SK-N-SH (cell line): ENCODE data around the gene SKIC8. TPM values are rescaled to one million over a fixed set of nuclear protein-coding genes. Genes with fewer than 3 reads are reported as not detected.

Experiments
- CTCF ChIA-PET: fragments of 300-600, 350-600 bp; formaldehyde crosslinking; extraction: SDS; loops from one replicate; lab custom pipeline; 2021; lab: Yijun Ruan, JAX
- POLR2A ChIA-PET: fragments of 350-600 bp; sonication (Branson Sonifier 250); formaldehyde crosslinking; extraction: SDS; loops from one replicate; lab custom pipeline; 2020; ENCODE audit warnings: antibody characterized with exemption, inconsistent platforms; lab: Yijun Ruan, JAX
- DNase-seq: peaks from one replicate; pipeline ENCODE4 v3.0.0; 2012
- H2AFZ ChIP-seq: fragments of 200-600 bp; sonication (generic); 2 replicates; pipeline ENCODE4 v1.8.1; 2016; ENCODE audit warnings: antibody characterized with exemption, mild to moderate bottlenecking, low read depth
- H3F3A ChIP-seq: fragments of 200-600 bp; sonication (generic); replicated peaks from 2 replicates; pipeline ENCODE3; 2016; ENCODE audit warnings: antibody characterized with exemption, mild to moderate bottlenecking; ENCODE audit not compliant: insufficient read depth
- H3K27ac ChIP-seq, 2 experiments: fragments of 200-500 bp in 1 of 2; fragments of 200-600 bp in 1 of 2; sonication (Bioruptor generic) in 1 of 2; sonication (generic), shearing (Covaris generic) in 1 of 2; 2 replicates each; pipeline versions ENCODE4 v1.5.1 to v1.6.1; 2014 to 2016; ENCODE audit warnings: low read depth in 2 of 2, inconsistent platforms in 1 of 2, low read length in 1 of 2, mild to moderate bottlenecking in 1 of 2, mixed read lengths in 1 of 2
- H3K27me3 ChIP-seq: fragments of 200-600 bp; sonication (generic), shearing (Covaris generic); 2 replicates; pipeline ENCODE4 v1.6.1; 2016; ENCODE audit warnings: mixed run types; ENCODE audit not compliant: insufficient read depth
- H3K36me3 ChIP-seq, 2 experiments: fragments of 200-500 bp in 1 of 2; fragments of 200-600 bp in 1 of 2; sonication (Bioruptor generic) in 1 of 2; sonication (generic) in 1 of 2; replicated peaks in 1 of 2; 2 replicates each; pipeline versions ENCODE3 to v1.5.1; 2014 to 2016; ENCODE audit warnings: low read length in 1 of 2, mild to moderate bottlenecking in 1 of 2; ENCODE audit not compliant: insufficient read depth in 2 of 2, control insufficient read depth in 1 of 2
- H3K4me1 ChIP-seq, 2 experiments: fragments of 200-500 bp in 1 of 2; fragments of 200-600 bp in 1 of 2; sonication (Bioruptor generic) in 1 of 2; sonication (generic), shearing (Covaris generic) in 1 of 2; 2 replicates each; pipeline versions ENCODE4 v1.5.1 to v1.6.1; 2014 to 2016; ENCODE audit warnings: low read depth in 1 of 2, low read length in 1 of 2, mixed run types in 1 of 2; ENCODE audit not compliant: insufficient read depth in 2 of 2, control insufficient read depth in 1 of 2
- H3K4me2 ChIP-seq: fragments of 200-600 bp; sonication (generic), shearing (Covaris generic); 2 replicates; pipeline ENCODE4 v1.6.1; 2017; ENCODE audit warnings: mixed run types
- H3K4me3 ChIP-seq, 2 experiments: fragments of 200-500 bp in 1 of 2; fragments of 200-600 bp in 1 of 2; sonication (Bioruptor generic) in 1 of 2; sonication (generic), shearing (Covaris generic) in 1 of 2; 2 replicates each; pipeline versions ENCODE4 v1.5.1 to v1.8.1; 2014 to 2016; ENCODE audit warnings: low read depth in 2 of 2, inconsistent platforms in 1 of 2, low read length in 1 of 2, mild to moderate bottlenecking in 1 of 2, mixed read lengths in 1 of 2, moderate library complexity in 1 of 2
- H3K79me2 ChIP-seq: fragments of 200-600 bp; sonication (generic); 2 replicates; pipeline ENCODE4 v1.8.1; 2017; ENCODE audit warnings: mild to moderate bottlenecking; ENCODE audit not compliant: insufficient read depth
- H3K9ac ChIP-seq: fragments of 200-600 bp; sonication (generic); 2 replicates; pipeline ENCODE4 v1.6.1; 2017; ENCODE audit warnings: mixed run types
- H3K9me2 ChIP-seq: fragments of 200-600 bp; sonication (generic); 2 replicates; pipeline ENCODE4 v1.6.1; 2017; ENCODE audit warnings: mixed run types
- H3K9me3 ChIP-seq: fragments of 200-600 bp; sonication (generic); 2 replicates; pipeline ENCODE4 v1.6.1; 2017; ENCODE audit warnings: mixed run types, mild to moderate bottlenecking, moderate library complexity
- H4K20me1 ChIP-seq: fragments of 200-600 bp; sonication (generic); 2 replicates; pipeline ENCODE4 v1.6.1; 2017; ENCODE audit warnings: mild to moderate bottlenecking, mixed run types; ENCODE audit not compliant: insufficient read depth
- EP300 ChIP-seq, 2 experiments: IDR thresholded peaks; 2 replicates each; pipeline versions ENCODE4 v1.4.0 to v1.6.1; 2012; ENCODE audit warnings: borderline replicate concordance in 1 of 2, low read depth in 1 of 2, low read length in 1 of 2
- FOSL2 ChIP-seq: IDR thresholded peaks from 2 replicates; pipeline ENCODE4 v1.4.0; 2012; ENCODE audit warnings: low read depth, mild to moderate bottlenecking, moderate library complexity, borderline replicate concordance
- GABPA ChIP-seq: IDR thresholded peaks from 2 replicates; pipeline ENCODE4 v1.4.0; 2012; ENCODE audit warnings: low read depth, mild to moderate bottlenecking
- MEF2A ChIP-seq: IDR thresholded peaks from 2 replicates; pipeline ENCODE4 v1.4.0; 2012; ENCODE audit warnings: low read depth, borderline replicate concordance
- MXI1 ChIP-seq: IDR thresholded peaks from 2 replicates; pipeline ENCODE4 v1.6.1; 2012; ENCODE audit warnings: mild to moderate bottlenecking, low read depth, low read length, improper control_type of control experiment
- NRF1 ChIP-seq: IDR thresholded peaks from 2 replicates; pipeline ENCODE4 v1.6.1; 2012; ENCODE audit warnings: low read depth, mild to moderate bottlenecking, low read length
- POLR2AphosphoS5 ChIP-seq: IDR thresholded peaks from 2 replicates; pipeline ENCODE4 v1.6.1; 2012; ENCODE audit warnings: low read depth, low read length
- RAD21 ChIP-seq: IDR thresholded peaks from 2 replicates; pipeline ENCODE4 v1.6.1; 2012; ENCODE audit warnings: mild to moderate bottlenecking, low read length
- TAF1 ChIP-seq: IDR thresholded peaks from 2 replicates; pipeline ENCODE4 v1.6.1; 2012; ENCODE audit warnings: low read depth, mild to moderate bottlenecking, low read length, moderate library complexity, borderline replicate concordance
- WGBS: methylation state at CpG from one replicate; pipeline ENCODE4 v1.1.6; 2017; ENCODE audit warnings: low lambda C conversion rate; 5-methylcytosine and 5-hydroxymethylcytosine counted together
- polyA plus RNA-seq, 3 experiments: library from polyadenylated mRNA; depleted of rRNA; stranded (reverse); fragments of >200 nt; gene quantifications; 2 replicates each; pipeline ENCODE4 v1.2.3, GENCODE V29; 2012
- TF ChIP-seq, protein P1 (sequence below): fragments of 200-600 bp; sonication (generic); IDR thresholded peaks from 2 replicates; pipeline ENCODE4 v1.6.1; 2017; ENCODE audit warnings: antibody characterized with exemption, mild to moderate bottlenecking, moderate library complexity
- TF ChIP-seq, protein P2 (sequence below): IDR thresholded peaks from 2 replicates; pipeline ENCODE4; 2012
- TF ChIP-seq, protein P3 (sequence below): IDR thresholded peaks from 2 replicates; pipeline ENCODE4 v1.4.0; 2012; ENCODE audit warnings: low read depth, borderline replicate concordance

SKIC8 gene
- polyA plus RNA-seq, 1 of the 3 experiments (the other 2 are of a cell fraction), result 78.8 TPM

DNA sequence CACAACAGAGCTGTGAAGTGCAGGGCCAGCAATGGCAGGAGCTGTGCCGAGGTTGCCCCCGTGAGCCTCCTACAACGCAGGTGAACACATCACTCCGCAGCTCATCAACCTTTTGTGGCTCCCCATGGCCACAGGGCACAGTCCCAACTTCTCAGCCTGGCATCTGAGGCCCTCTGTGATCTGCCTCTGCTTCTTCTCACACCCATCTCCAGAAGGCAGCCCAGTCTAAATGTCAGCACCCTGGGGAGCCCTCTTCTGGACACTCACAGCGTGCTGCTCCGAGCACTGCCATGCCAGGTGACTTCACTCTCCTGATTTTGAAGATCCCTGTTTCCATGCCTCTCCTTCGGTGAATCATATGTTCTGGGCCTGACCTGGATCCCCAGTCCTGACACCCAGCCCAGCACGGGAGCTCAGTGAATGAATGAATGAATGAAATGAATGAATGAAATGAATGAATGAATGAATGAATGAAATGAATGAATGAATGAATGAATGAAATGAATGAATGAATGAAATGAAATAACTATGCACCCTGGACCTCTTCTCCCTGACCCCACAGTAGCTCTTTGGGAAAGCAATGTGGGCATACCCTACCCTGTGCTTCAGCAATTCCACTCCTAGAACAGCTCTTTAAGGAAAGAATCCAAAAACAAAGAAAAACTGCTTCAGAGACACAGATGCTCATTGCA lies 17.9 kb upstream of the SKIC8 start:
- no peaks in the 10 kb centered on the region for H3K27me3 ChIP-seq
- H3F3A ChIP-seq, result no peaks in the 10 kb centered on the region
- H3K9me3 ChIP-seq, result no peaks in the 10 kb centered on the region
- 90% methylated on average over 8 of the region's 8 CpGs for WGBS
- H3K36me3 ChIP-seq, result no peaks in the 10 kb centered on the region
- H3K4me2 ChIP-seq, result no peak overlapping the region
- H3K4me3 ChIP-seq, result no peak overlapping the region
- H3K79me2 ChIP-seq, result no peaks in the 10 kb centered on the region
- H3K4me1 ChIP-seq, result peaks cover 0 to 24% of the 10 kb centered on the region in 2 experiments; a peak in 2 of 4 replicates
- H3K27ac ChIP-seq, result no peak overlapping the region; a peak in 1 of 4 replicates
- peak; percentile 44 for DNase-seq
- H4K20me1 ChIP-seq, result no peaks in the 10 kb centered on the region
- no peak overlapping the region for H3K9ac ChIP-seq
- TF ChIP-seq RAD21 (no peak), TAF1 (no peak), FOSL2 (no peak), POLR2AphosphoS5 (no peak), GABPA (no peak), MEF2A (no peak), NRF1 (no peak)
- TF ChIP-seq, protein P1, sequence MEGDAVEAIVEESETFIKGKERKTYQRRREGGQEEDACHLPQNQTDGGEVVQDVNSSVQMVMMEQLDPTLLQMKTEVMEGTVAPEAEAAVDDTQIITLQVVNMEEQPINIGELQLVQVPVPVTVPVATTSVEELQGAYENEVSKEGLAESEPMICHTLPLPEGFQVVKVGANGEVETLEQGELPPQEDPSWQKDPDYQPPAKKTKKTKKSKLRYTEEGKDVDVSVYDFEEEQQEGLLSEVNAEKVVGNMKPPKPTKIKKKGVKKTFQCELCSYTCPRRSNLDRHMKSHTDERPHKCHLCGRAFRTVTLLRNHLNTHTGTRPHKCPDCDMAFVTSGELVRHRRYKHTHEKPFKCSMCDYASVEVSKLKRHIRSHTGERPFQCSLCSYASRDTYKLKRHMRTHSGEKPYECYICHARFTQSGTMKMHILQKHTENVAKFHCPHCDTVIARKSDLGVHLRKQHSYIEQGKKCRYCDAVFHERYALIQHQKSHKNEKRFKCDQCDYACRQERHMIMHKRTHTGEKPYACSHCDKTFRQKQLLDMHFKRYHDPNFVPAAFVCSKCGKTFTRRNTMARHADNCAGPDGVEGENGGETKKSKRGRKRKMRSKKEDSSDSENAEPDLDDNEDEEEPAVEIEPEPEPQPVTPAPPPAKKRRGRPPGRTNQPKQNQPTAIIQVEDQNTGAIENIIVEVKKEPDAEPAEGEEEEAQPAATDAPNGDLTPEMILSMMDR, result no peak; the same call in 1 of the 2 replicates
- no peaks in the 10 kb centered on the region for H3K9me2 ChIP-seq
- no peak overlapping the region for H2AFZ ChIP-seq
- POLR2A ChIA-PET, result interaction anchor here (0.8 to 1.2 kb wide), 2 partner anchors 79 to 120 kb away, joined by 3 to 4 read pairs; no protein-coding TSS in a partner anchor
- CTCF ChIA-PET, result interaction anchor here (0.8 to 31.8 kb wide), 9 partner anchors 8 to 234 kb away, joined by 3 to 772 read pairs (median 3); no protein-coding TSS in a partner anchor

DNA sequence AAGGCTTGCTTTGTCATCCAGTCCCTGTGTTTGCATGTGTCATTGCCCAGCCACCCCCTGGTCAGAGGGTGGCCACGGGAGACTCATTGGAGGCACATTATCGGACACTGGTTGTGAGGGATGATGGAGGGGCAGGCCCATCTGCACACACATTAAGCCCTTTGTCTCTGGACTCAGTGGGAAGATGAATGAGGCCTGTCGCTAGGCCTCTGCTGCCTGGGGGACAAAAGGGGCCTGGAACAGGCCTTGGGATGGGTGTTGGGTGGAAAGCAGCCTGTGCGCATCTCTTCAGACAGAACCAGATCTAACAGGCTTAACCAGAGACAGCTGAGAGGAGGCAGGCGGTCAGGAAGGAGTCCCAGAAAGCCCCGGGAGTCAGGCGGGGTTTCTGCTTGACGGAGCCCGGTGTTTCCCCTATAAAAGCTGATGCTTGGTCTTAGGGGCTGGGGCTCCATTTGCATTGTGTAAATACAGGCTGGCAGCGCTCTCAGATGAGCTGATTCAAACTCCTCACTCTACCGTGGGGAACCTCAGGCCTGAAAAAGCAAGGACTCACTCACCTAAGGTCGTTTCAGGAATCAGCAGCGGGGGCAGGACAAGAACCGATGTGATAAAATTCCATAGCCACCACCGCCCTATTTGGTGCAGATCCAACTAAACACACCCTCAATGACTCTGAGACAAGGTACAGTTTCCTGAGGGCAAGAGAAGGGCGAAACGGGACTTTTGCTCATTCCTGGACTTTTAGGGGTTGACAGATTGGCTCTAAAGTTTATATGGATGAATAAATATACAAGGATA lies 17.1 kb upstream of the SKIC8 start:
- Histone ChIP-seq H3F3A (no peaks in the 10 kb centered on the region), H3K9me3 (no peaks in the 10 kb centered on the region), H4K20me1 (no peaks in the 10 kb centered on the region), H3K36me3 (no peaks in the 10 kb centered on the region), H3K9me2 (no peaks in the 10 kb centered on the region), H3K27me3 (no peaks in the 10 kb centered on the region), H3K4me3 (no peak overlapping the region), H3K4me2 (no peak overlapping the region), H3K79me2 (no peaks in the 10 kb centered on the region), H3K9ac (no peak overlapping the region), H3K27ac (peak overlapping the region in 1 of 2 experiments; percentile 63; a peak in 2 of 4 replicates), H2AFZ (no peak overlapping the region), H3K4me1 (peaks cover 0 to 16% of the 10 kb centered on the region in 2 experiments; a peak in 2 of 4 replicates)
- ChIA-PET CTCF (interaction anchor here (0.6 to 31.8 kb wide), 9 partner anchors 8 to 561 kb away, joined by 3 to 772 read pairs (median 3); no protein-coding TSS in a partner anchor), POLR2A (interaction anchor here (1.2 to 1.6 kb wide), 2 partner anchors 80 to 121 kb away, joined by 3 read pairs; no protein-coding TSS in a partner anchor)
- DNase-seq, result peak; percentile 52
- WGBS, result 91% methylated on average over 17 of the region's 17 CpGs
- TF ChIP-seq EP300 (IDR thresholded peaks at IDR 0.05; ENCODE audit: borderline replicate concordance in 1 of 2, low read depth in 1 of 2, low read length in 1 of 2), result peak in 1 of 2 experiments; percentile 10; a peak in 1 of 4 replicates
- no peak for TF ChIP-seq MXI1
- TF ChIP-seq, protein P2, sequence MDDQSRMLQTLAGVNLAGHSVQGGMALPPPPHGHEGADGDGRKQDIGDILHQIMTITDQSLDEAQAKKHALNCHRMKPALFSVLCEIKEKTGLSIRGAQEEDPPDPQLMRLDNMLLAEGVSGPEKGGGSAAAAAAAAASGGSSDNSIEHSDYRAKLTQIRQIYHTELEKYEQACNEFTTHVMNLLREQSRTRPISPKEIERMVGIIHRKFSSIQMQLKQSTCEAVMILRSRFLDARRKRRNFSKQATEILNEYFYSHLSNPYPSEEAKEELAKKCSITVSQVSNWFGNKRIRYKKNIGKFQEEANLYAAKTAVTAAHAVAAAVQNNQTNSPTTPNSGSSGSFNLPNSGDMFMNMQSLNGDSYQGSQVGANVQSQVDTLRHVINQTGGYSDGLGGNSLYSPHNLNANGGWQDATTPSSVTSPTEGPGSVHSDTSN, result no peak
- TF ChIP-seq MEF2A, result no peak
- TF ChIP-seq, protein P3, sequence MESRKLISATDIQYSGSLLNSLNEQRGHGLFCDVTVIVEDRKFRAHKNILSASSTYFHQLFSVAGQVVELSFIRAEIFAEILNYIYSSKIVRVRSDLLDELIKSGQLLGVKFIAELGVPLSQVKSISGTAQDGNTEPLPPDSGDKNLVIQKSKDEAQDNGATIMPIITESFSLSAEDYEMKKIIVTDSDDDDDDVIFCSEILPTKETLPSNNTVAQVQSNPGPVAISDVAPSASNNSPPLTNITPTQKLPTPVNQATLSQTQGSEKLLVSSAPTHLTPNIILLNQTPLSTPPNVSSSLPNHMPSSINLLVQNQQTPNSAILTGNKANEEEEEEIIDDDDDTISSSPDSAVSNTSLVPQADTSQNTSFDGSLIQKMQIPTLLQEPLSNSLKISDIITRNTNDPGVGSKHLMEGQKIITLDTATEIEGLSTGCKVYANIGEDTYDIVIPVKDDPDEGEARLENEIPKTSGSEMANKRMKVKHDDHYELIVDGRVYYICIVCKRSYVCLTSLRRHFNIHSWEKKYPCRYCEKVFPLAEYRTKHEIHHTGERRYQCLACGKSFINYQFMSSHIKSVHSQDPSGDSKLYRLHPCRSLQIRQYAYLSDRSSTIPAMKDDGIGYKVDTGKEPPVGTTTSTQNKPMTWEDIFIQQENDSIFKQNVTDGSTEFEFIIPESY, result no peak
